ENCODE results near the gene TANC1. TPM values are rescaled to one million over a fixed set of nuclear protein-coding genes. Genes with fewer than 3 reads are reported as not detected.
A peak's percentile ranks its signal among the peaks of the same experiment; 100 is the strongest.

The TANC1 gene
- total RNA-seq, 6 experiments from 2014 or later, result 22.4 to 27.7 (median 23.1) TPM

DNA sequence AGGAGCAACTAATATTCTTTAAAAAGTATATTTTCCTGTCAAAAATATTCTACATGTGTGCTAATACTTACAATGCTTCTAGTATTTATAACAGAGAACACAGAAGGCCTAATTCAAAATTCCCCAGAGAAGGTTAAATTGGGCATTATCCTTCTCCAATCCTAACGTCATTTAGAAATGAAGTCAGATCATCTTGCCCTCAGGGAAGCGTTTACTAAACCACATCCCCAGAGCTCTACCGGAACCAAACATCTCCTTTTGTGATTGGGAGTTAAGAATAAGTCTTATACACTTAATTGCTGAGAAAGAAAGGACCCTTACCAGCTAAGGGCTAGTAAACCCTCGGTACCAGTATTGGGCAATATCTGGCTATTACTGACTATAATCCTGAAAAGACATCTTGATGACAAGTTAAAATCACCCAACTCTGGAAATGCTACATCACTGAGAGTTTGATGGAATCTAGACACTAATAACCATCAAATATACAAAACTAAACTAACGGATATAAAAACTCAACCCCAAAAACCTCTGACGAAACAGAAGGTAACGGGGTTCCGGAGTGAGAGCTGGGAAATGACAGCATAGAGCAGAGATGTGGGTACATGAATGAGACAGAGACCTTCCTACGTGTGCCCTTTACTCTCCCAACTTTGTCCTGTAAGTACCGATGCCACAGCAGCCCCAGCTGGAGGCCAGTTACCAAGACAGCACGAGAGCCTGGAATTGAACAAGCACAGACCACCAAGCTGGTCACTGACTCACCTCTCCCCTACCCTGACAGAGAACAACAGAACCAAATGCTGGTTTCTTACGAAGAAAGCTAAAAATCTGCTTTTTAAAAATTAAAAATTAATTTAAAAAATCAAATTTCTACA, 283.1 kb downstream of the TANC1 start:
- Mint-ChIP-seq H3K27me3 (ENCODE audit: insufficient read depth) (no peaks in the 10 kb centered on the region; the same call in 1 of the 2 replicates), H3K4me3 (no peak overlapping the region), H3K9me3 (no peaks in the 10 kb centered on the region), H3K36me3 (ENCODE audit: low read depth) (peaks cover 30% of the 10 kb centered on the region; the same call in 1 of the 2 replicates), H3K27ac (no peak overlapping the region), H3K4me1 (ENCODE audit: low read depth) (peaks cover 25% of the 10 kb centered on the region)
- DNase-seq, result no peak
- no peak for TF ChIP-seq CTCF (IDR thresholded peaks at IDR 0.05)

- H3K4me3 Mint-ChIP-seq, result no peak overlapping the region
- DNase-seq, result no peak
- H3K36me3 Mint-ChIP-seq (ENCODE audit: low read depth), result peaks cover 19% of the 10 kb centered on the region; the same call in 1 of the 2 replicates
- no peak for TF ChIP-seq CTCF (IDR thresholded peaks at IDR 0.05)
- H3K9me3 Mint-ChIP-seq, result no peaks in the 10 kb centered on the region
- peaks cover 26% of the 10 kb centered on the region for H3K4me1 Mint-ChIP-seq (ENCODE audit: low read depth)
- no peak overlapping the region for H3K27ac Mint-ChIP-seq
- H3K27me3 Mint-ChIP-seq (ENCODE audit: insufficient read depth), result no peaks in the 10 kb centered on the region; the same call in 1 of the 2 replicates
These were observed 284.5 kb downstream of the TANC1 start for GRCh38 chr2:159252905-159253304.

GRCh38 chr2:159256159-159256558, 287.7 kb downstream of the TANC1 start:
- peak; percentile 68 for DNase-seq
- H3K27me3 Mint-ChIP-seq (ENCODE audit: insufficient read depth), result no peaks in the 10 kb centered on the region; the same call in 1 of the 2 replicates
- TF ChIP-seq CTCF (IDR thresholded peaks at IDR 0.05), result no peak
- no peaks in the 10 kb centered on the region for H3K9me3 Mint-ChIP-seq
- H3K36me3 Mint-ChIP-seq (ENCODE audit: low read depth), result peaks cover 14% of the 10 kb centered on the region; the same call in 1 of the 2 replicates
- no peak overlapping the region for H3K4me3 Mint-ChIP-seq
- peaks cover 18% of the 10 kb centered on the region for H3K4me1 Mint-ChIP-seq (ENCODE audit: low read depth)
- peak overlapping the region; percentile 53 for H3K27ac Mint-ChIP-seq

- no peak overlapping the region for H3K27ac Mint-ChIP-seq
- TF ChIP-seq CTCF (IDR thresholded peaks at IDR 0.05), result no peak
- no peaks in the 10 kb centered on the region for H3K9me3 Mint-ChIP-seq
- H3K4me3 Mint-ChIP-seq, result no peak overlapping the region
- H3K4me1 Mint-ChIP-seq (ENCODE audit: low read depth), result peaks cover 29% of the 10 kb centered on the region
- H3K27me3 Mint-ChIP-seq (ENCODE audit: insufficient read depth), result no peaks in the 10 kb centered on the region
- no peak for DNase-seq
- H3K36me3 Mint-ChIP-seq (ENCODE audit: low read depth), result peaks cover 16% of the 10 kb centered on the region
These were observed 293.8 kb downstream of the TANC1 start for GRCh38 chr2:159262226-159262625.

DNA sequence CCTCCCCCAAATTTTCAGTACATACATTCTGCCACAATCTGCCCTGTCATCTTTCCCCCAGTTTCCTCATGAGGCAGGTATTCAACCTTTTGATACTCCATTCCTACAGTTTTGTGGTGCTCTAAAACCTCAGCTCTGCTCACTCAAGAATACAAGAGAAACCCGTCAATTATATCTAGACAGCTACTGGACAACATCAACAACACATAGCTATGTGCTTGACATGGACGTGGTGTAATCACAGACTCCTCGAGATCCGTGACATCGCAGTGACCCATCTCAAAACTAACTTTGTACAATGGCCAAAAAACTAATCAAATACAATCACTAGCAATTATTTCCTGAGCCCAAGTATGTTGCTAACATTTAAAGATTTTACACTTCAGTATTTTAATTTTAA, 294.5 kb downstream of the TANC1 start:
- Mint-ChIP-seq H3K4me1 (ENCODE audit: low read depth) (peaks cover 33% of the 10 kb centered on the region), H3K4me3 (no peak overlapping the region), H3K9me3 (no peaks in the 10 kb centered on the region), H3K27me3 (ENCODE audit: insufficient read depth) (no peaks in the 10 kb centered on the region), H3K36me3 (ENCODE audit: low read depth) (peaks cover 17% of the 10 kb centered on the region), H3K27ac (no peak overlapping the region; the same call in 1 of the 2 replicates)
- DNase-seq, result no peak
- TF ChIP-seq CTCF (IDR thresholded peaks at IDR 0.05), result no peak
